ENCODE data around the gene HCN1. TPM values are rescaled to one million over a fixed set of nuclear protein-coding genes. Genes with fewer than 3 reads are reported as not detected.

Gene HCN1
- total RNA-seq, 1 donor from 2014 or later: 0.56 TPM

GRCh38 chr5:45672271-45672670 lies 23.9 kb downstream of the HCN1 start:
- no peak overlapping the region for H3K27ac Mint-ChIP-seq (ENCODE audit: unreplicated experiment)
- H3K27me3 Mint-ChIP-seq (ENCODE audit: unreplicated experiment): peaks cover 2% of the 10 kb centered on the region
- H3K4me3 Mint-ChIP-seq (ENCODE audit: unreplicated experiment): no peak overlapping the region
- TF ChIP-seq, protein P1, sequence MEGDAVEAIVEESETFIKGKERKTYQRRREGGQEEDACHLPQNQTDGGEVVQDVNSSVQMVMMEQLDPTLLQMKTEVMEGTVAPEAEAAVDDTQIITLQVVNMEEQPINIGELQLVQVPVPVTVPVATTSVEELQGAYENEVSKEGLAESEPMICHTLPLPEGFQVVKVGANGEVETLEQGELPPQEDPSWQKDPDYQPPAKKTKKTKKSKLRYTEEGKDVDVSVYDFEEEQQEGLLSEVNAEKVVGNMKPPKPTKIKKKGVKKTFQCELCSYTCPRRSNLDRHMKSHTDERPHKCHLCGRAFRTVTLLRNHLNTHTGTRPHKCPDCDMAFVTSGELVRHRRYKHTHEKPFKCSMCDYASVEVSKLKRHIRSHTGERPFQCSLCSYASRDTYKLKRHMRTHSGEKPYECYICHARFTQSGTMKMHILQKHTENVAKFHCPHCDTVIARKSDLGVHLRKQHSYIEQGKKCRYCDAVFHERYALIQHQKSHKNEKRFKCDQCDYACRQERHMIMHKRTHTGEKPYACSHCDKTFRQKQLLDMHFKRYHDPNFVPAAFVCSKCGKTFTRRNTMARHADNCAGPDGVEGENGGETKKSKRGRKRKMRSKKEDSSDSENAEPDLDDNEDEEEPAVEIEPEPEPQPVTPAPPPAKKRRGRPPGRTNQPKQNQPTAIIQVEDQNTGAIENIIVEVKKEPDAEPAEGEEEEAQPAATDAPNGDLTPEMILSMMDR (IDR thresholded peaks at IDR 0.05; ENCODE audit: partially characterized antibody, unreplicated experiment): no peak
- H3K36me3 Mint-ChIP-seq (ENCODE audit: unreplicated experiment): no peaks in the 10 kb centered on the region
- H3K4me1 Mint-ChIP-seq (ENCODE audit: low read depth, unreplicated experiment): no peaks in the 10 kb centered on the region
- H3K9me3 Mint-ChIP-seq (ENCODE audit: unreplicated experiment): no peaks in the 10 kb centered on the region
- no peak for DNase-seq

- no peak overlapping the region for H3K27ac Mint-ChIP-seq (ENCODE audit: unreplicated experiment)
Measured at GRCh38 chr5:45648744-45649143, 47.4 kb downstream of the HCN1 start.

GRCh38 chr5:45643056-45643455 lies 53.1 kb downstream of the HCN1 start:
- DNase-seq: no peak
- Mint-ChIP-seq H3K27me3 (ENCODE audit: unreplicated experiment) (no peaks in the 10 kb centered on the region), H3K9me3 (ENCODE audit: unreplicated experiment) (no peaks in the 10 kb centered on the region), H3K27ac (ENCODE audit: unreplicated experiment) (no peak overlapping the region), H3K36me3 (ENCODE audit: unreplicated experiment) (no peaks in the 10 kb centered on the region), H3K4me1 (ENCODE audit: low read depth, unreplicated experiment) (peaks cover 13% of the 10 kb centered on the region), H3K4me3 (ENCODE audit: unreplicated experiment) (no peak overlapping the region)
- TF ChIP-seq, protein P1 (IDR thresholded peaks at IDR 0.05; ENCODE audit: partially characterized antibody, unreplicated experiment): no peak

More at GRCh38 chr5:45648744-45649143, 47.4 kb downstream of the HCN1 start:
- Mint-ChIP-seq H3K36me3 (ENCODE audit: unreplicated experiment) (no peaks in the 10 kb centered on the region), H3K27me3 (ENCODE audit: unreplicated experiment) (no peaks in the 10 kb centered on the region), H3K4me1 (ENCODE audit: low read depth, unreplicated experiment) (peaks cover 6% of the 10 kb centered on the region), H3K4me3 (ENCODE audit: unreplicated experiment) (no peak overlapping the region), H3K9me3 (ENCODE audit: unreplicated experiment) (no peaks in the 10 kb centered on the region)
- TF ChIP-seq, protein P1 (IDR thresholded peaks at IDR 0.05; ENCODE audit: partially characterized antibody, unreplicated experiment): no peak
- DNase-seq: no peak

- Mint-ChIP-seq H3K4me1 (ENCODE audit: low read depth, unreplicated experiment) (peaks cover 9% of the 10 kb centered on the region), H3K27ac (ENCODE audit: unreplicated experiment) (peak overlapping the region; percentile 29), H3K27me3 (ENCODE audit: unreplicated experiment) (no peaks in the 10 kb centered on the region), H3K9me3 (ENCODE audit: unreplicated experiment) (no peaks in the 10 kb centered on the region), H3K36me3 (ENCODE audit: unreplicated experiment) (no peaks in the 10 kb centered on the region), H3K4me3 (ENCODE audit: unreplicated experiment) (no peak overlapping the region)
- no peak for DNase-seq
- TF ChIP-seq, protein P1 (IDR thresholded peaks at IDR 0.05; ENCODE audit: partially characterized antibody, unreplicated experiment): no peak
Measured at GRCh38 chr5:45642370-45642769, 53.8 kb downstream of the HCN1 start.

GRCh38 chr5:45639040-45639439 lies 57.1 kb downstream of the HCN1 start:
- no peaks in the 10 kb centered on the region for H3K27me3 Mint-ChIP-seq (ENCODE audit: unreplicated experiment)
- no peak overlapping the region for H3K27ac Mint-ChIP-seq (ENCODE audit: unreplicated experiment)
- DNase-seq: no peak
- no peak overlapping the region for H3K4me3 Mint-ChIP-seq (ENCODE audit: unreplicated experiment)
- H3K9me3 Mint-ChIP-seq (ENCODE audit: unreplicated experiment): no peaks in the 10 kb centered on the region
- no peaks in the 10 kb centered on the region for H3K36me3 Mint-ChIP-seq (ENCODE audit: unreplicated experiment)
- peaks cover 7% of the 10 kb centered on the region for H3K4me1 Mint-ChIP-seq (ENCODE audit: low read depth, unreplicated experiment)
- TF ChIP-seq, protein P1 (IDR thresholded peaks at IDR 0.05; ENCODE audit: partially characterized antibody, unreplicated experiment): peak; percentile 57
